ENCODE data around the gene GDPD5.
A peak's percentile ranks its signal among the peaks of the same experiment; 100 is the strongest.

Gene GDPD5

DNA sequence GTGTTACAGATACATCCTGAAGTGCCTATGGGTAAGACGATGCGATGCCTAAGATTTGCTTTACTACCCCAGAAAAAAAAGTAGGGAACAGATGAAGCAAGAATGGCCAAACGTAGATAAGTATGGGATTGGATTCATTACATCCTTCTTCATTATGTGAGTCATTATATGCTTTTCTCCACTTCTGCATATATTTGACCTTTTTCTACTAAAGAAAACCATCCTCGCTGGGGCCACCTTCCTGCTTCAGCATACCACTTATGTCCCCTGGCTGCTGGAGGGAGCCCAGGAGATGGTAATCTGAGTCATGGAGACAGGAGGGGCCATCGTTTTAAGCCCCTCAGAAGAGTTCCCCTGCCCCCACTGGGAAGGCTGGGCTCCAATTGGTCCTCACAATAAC, 78.3 kb downstream of the GDPD5 start:
- DNase-seq (ENCODE audit: low read depth): no peak

DNA sequence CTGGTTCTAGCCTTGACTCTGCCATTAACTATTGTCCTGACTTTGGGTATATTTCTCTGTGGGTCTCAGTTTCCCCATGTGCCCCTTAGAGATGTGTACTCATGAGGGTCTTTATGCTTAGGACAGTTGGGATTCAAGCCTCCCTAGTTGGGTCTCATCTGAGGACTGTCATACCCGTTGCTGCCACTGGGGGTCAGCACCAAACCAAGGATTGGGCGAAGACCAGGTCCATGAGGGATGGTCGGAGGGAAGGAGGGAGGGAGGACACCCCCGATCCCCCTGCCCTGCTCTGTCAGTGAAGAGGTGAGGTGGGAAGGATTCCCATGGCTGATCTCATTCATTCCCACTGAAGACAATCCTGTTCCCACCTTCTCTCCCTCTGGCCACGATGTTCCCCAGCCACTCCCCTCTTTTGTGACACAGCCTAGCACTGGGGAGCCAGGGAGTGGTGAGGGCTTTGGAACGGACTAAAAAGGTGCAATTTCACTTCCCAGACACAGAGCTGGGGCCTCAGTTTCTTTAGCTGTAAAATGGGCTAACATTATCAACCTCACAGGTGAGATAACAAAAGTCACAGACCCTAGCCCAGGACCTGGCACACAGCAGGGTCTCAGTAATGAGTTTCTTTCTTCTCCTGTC, 80.3 kb downstream of the GDPD5 start:
- DNase-seq (ENCODE audit: low read depth): peak; percentile 60

DNA sequence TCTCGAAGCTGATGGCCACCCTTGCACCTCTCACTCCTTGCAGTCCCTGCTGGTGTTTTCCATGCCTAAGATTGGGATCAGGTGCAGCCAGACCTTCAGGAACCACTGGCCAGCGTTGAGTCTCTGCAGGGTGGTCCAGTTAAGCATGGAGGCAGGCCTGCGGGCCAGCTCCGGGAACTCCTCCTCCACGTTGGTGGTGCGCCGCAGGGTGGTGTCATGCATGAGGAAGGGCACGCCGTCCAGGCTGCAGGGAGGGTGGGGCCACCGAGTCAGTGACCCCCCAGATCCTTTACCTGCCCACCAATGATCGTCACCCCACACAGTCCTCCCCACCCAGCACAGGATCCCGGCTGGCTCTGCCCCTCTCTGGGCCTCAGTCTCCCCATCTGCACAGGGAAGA, 82.7 kb downstream of the GDPD5 start:
- DNase-seq (ENCODE audit: low read depth): no peak

DNA sequence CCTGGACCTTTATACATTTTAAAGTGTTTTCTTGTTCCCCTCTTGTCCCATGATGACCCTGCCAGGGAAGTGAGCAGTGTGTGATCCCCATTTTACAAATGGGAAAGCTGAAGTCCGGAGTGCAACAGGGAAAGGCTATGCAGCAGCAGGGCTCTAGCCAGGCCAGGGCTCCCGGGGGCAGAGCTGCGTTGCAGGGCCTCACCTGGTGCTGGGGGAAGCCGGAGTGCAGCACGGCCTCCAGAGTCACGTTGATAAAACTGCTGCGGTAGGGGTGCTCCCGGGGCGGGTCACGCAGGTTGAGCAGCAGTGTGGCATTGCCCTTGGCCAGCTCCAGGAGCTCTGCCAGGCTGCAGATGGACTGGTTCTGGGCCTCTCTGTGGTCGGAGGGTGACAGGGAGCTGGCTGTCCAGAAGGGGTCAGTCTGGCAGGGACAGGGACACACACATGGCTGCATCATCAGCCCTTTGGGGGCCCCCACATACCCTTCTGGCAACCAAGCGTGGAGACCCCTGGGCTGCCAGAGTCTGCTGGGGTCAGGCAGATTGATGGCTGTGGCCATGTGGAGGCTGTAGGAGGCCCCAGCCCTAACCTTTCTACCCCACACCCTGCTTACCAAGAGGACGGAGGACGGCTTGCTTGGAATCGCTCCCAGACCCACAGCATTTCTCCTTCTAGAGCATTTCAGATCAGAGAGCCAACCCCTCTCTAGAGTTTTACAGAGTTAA, 83.4 kb downstream of the GDPD5 start:
- no peak for DNase-seq (ENCODE audit: low read depth)

DNA sequence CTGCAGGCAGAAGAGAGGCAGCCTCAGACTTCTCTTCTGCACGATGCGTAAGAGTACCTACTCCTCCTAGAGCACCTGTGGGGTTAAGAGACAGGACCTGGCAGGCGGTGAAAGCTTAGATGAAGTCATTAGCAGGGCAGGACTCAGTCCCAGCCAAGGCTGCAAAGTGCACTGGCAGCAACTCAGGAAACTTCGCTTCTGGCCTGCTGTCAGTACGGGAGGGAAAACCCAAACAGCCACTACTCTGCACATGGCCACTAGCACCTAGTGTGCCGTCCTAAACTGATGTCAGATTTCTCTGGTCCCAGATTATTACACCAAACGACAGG, 84.0 kb downstream of the GDPD5 start:
- DNase-seq (ENCODE audit: low read depth): no peak

DNA sequence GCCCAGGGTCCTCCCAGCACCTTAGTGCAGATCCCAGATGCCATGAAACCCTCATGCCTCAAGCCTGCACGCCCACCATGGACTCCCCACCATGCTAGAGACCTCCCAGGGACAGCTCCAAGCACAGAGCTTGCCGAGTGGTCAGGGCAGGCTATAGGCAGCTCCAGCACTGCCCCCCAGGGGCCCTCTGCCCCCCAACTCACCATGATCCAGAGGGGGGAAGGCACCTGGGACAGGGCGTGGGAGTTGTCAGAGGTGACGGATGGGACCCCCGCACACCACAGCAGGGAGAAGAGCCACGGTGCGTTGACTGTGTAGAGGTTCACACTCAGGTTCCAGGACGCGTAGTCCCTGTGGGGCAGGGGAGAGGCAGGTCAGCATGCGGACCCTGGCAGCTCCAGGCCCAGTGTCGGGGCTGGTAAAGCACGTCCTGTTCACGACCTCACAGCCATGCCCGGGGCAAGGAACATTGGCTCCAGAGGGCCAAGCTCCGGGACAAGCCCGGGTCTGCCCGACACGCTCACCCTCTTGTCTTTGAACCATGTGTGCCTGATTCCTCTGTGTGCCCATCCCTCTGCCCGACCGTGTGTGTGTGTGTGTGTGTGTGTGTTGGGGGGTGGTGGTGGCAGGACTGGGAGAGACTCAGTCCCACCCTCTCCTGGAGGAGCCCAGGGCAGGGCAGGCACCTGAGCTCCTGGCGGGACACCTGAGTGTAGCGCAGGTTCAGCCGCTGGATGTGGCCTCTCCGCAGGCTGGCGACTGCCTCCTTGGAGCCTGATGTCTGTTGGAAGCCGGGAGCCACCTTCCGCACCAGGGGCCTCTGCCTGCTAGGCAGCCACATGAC, 84.6 kb downstream of the GDPD5 start:
- no peak for DNase-seq (ENCODE audit: low read depth)

DNA sequence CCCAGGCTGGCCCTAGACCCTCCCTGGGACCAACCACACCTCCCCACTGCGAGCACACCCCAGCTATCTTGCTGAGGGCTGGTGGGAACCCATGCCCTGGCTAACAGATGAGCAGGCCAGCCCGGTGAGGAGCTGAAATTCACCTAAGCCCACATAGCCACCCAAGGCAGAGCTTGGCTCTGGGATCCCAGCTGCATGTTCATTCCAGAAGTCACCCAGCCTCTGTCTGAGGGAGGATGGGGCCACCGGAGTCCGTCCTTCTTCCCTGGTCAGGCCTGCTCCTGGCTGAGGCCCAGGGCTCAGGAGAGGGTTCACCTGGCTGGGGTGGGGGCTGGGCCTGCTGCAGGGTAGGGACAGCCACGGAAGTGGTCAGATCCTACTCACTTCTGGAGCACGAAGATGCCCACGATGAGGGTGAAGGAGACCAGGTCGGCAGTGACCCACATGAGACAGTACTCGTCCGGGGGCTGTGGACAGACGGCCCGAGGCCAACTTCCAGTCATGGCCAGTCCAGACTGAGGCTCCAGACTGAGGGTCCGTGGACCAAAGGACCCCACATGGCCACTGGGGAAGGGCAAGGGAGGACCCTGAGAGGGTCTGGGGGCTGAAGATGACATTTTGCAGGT, 86.1 kb downstream of the GDPD5 start:
- DNase-seq (ENCODE audit: low read depth): no peak

DNA sequence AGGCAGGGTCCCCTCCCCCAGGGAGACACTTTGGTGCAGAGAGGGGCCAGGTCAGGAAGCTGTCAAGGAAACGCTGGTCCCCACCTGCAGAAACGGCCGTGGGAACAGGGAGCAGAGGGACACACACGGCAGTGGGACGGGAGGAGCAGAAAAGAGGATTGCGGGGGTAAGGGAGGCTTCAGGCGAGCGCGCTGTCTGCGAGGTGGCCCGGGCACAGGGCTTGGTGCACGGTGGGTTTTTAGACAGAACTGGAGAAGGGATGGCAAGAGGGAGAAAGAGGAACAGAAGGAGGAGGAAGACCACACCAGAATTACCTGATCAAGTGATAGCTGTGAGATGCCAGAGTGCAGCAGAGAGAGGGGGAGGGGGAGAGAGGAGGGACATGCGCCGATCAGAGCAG, 86.7 kb downstream of the GDPD5 start:
- no peak for DNase-seq (ENCODE audit: low read depth)

DNA sequence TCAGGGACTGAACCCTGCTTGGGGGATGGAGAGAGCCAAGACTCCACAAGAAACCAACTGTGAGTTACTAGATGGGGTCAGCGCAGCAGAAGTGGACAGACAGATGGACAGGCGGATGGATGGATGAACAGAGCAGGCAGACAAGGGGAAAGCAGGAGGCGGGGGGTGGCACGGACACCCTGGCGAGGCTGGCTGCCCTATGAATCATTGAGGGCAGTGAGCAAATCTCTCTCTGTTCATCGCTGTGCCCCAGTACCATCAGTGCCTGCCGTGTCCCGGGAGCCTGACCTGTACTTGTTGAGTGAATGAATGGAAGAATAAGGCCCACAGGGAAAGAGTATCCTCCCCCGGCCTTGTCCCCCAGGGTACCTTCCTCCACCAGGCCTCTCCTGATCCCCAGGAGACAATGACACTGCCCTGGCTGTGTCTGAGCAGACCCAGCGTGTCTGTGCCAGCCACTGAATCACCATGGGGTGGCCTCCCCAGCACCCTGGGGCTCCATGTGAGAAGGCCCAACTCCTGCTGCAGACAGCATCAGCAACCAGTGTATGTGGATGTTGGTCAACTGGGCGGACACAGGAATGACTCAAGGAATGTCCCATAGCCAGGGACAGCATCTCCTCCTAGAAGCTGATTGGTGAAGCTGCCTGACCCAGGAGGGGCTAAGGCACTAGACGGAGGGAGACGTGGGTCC, 87.6 kb downstream of the GDPD5 start:
- no peak for DNase-seq (ENCODE audit: low read depth)

DNA sequence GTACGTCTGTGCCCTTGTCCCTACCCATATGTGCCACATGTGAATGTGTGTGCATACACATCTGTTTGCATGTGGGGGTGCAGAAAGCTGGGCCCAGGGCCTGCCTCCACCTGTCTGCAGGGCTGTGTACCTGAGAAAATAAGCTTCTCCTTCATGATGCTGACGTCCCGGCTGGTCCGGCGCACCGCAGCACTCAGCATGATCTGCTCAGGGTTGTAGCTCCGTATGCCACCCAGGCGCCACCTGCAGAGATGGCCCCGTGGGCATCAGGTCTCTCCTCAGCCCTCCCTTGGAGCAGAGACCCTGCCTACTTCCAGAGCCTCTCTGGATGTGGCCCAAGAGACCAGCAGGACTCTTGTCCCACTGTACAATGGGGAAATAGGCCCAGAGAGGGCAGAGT, 88.9 kb downstream of the GDPD5 start:
- no peak for DNase-seq (ENCODE audit: low read depth)

DNA sequence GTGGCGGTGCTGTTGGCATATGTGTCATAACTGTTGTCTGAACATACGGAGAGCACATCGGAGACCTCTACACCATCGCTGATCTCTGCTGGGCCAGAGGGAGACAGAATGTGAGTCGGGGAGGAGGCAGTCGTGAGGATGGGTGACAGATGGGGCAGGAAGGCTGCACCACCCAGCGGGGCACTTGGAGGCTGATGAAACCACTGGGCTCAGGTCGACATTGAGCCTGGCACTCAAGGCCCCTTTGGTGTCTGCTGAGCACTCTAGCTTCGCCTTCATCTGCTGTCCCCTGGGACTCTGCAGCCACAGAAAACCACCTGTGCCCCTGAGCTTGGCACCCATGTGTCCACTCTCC, 90.2 kb downstream of the GDPD5 start:
- DNase-seq (ENCODE audit: low read depth): no peak

DNA sequence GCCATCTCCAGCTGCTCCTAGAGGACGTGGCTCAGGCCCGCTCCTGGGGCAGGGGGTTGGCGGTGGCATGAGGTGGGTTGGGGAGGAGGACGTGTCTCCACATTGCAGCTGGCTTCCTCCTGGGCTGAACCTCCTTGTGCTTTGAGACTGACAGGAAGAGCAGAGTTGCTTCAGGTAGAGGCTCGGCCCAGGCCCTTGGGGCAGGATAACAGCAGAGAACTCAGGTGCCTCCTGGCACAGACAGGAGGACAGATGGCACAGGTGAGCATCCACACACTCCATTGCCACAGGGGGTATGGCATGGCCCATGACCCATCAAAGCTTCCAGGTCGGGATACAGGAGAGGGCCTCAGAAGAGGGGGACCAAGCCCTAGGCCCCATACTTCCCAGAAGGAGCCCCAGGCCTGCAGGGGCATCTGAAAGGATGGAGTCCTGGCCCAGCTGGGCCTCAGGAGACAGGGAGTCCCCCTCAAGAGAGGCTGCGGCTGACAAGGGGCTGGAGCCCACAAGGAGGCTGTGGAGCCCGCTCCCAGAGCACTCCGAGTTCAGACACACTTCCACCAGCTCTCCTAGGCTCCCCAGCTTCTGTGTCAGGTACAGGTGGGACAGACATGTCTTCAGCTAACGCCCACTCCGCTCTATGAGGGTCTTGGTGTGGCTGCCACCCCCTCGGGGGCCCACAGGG, 90.7 kb downstream of the GDPD5 start:
- DNase-seq (ENCODE audit: low read depth): no peak

DNA sequence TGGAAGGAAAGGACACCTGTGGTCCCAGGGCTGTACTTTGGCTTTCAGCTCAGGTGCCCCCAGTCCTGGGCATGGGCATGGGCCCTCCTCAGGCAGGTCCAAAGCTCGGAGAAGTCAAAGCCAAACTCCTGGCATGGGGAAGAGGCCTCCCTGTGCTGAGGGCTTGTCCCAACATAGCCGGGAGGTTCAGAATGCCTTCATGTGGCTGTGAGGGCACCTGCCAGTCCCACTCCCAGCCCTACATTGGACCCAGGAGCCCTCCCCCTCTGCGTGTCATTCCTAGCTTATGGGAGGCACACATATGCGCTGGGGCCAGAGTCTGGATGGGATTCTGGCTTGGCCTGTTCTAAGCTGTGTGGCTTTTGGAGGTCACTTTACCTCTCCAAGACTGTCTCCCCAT, 91.7 kb downstream of the GDPD5 start:
- DNase-seq (ENCODE audit: low read depth): no peak

DNA sequence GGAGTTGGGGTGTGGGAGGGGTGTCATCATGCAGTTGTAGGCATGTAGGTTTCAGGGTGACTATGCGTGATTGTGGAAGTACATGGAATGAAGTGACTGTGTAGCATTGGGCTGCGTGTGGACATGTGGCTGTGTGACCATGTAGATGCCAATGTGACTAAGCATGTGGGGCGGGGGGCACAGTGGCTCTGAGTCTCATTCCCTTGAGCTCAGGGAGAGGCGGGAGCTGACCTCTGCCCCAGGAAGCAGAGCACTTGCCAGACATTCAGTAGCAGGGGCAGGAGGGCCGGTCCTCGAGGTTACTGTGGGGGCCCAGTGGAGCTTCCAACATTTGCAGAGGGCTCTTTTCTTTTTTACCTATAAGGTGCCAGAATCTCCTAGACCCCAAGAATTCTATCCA, 92.3 kb downstream of the GDPD5 start:
- DNase-seq (ENCODE audit: low read depth): no peak

DNA sequence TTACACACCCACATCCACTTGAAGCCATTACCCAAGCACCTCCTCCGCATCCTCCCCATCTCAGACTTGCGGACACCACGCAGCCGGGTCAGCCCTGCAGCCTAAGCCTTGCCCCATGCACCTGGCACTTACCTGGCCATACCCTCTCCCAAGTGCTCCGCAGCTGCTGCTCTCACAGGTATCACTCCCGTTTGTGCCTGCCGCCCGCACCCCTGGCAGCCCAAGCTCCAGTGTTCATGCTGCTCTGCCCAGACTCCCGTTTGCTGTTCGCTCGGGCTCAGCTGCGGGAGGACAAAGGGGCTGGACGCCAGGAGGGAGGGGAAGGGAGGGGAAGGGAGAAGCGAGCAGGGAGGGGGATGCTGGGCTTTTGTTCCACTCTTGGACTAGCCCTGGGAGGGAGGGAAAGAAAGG, 92.8 kb downstream of the GDPD5 start, which contains the start of gene KLHL35:
TSS of gene KLHL35 (minus strand) at position 293 of the 411 bp plus-strand sequence. CDS start 2,574 bp downstream, outside the sequence.
- no peak for DNase-seq (ENCODE audit: low read depth)

DNA sequence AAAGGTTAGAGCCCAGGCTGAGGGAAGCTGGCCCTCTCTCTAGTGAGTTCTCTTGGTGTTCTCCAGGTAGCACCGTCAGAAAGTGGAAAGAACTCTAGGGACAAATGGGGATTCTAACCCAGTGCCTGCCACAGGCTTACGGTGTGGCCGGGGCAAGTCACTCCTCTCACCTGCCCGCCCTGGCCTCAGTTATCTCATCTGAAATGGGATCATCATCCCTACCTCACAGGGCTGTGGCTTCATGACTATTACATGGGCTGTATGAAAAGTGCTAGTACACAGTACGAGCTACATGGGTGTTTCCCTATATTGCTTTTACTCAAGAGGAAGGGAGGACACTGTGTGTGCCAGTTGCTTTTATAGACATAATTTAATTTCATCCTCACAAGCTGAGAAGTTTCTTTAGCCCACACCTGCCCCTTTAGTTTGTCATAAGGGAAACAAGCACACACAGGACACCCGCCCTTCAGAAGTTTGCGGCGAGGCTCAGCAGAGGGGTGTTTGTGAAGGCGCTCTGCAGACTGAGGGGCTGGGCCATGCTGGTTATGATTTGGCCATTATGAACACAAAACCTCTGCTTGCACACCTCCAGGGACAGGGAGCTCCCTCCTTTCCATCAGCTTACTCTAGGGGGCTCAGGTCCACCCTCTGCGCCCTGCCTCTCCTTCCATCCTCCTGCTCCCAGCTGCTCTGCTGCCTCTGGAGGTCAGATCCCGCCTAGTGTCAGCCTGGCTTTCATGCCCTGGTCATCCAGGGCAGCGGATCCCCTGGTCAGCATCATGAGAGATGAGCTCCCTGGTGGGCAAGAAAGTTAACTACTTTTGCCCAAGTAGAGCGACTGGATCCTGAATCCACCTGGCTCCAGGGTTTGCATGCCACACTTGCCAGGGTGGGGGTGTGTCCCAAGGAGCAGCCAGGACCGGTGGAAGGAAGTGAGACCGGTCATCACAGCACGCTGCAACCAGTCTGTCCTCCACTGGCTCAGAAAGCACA, 93.9 kb downstream of the GDPD5 start:
- DNase-seq (ENCODE audit: low read depth): no peak

DNA sequence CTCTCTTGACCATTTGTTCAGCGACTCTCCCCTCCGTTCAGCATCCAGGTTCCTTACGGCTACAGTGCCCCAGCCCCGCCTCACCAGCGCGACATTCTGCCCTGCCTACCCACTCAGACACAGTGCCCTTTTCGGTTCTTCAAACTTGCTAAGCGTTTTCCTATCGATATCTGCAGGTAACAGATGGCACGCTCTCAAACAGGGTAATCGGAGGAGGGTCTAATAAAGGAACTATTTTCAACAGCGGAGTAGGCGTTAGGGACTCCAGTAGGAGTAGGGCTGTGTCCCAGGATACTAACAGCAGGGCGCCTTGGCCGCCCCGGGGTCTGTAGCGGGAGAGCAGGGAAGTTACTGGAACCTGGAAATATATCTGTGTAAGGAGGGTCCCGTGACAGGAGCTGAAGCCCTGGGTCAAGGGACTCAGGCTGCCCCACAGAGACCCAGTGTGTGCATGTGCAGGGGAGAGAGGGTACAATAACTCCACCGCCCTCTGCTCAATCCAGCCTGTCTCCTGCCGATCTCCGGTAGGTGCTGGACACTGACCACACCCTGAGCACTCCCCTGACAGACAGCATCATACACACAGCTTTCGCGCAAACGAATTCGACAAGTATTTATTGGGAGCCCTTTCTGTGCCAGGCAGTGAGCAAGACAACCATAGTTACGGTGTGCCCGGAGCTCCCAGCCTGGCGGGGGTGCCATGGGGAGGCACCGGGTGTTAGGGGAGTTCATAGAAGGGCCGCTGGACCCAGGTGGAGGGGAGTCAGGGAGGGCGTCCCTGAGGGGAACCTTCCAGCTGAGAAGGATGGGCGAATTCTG, 94.8 kb downstream of the GDPD5 start:
- no peak for DNase-seq (ENCODE audit: low read depth)

DNA sequence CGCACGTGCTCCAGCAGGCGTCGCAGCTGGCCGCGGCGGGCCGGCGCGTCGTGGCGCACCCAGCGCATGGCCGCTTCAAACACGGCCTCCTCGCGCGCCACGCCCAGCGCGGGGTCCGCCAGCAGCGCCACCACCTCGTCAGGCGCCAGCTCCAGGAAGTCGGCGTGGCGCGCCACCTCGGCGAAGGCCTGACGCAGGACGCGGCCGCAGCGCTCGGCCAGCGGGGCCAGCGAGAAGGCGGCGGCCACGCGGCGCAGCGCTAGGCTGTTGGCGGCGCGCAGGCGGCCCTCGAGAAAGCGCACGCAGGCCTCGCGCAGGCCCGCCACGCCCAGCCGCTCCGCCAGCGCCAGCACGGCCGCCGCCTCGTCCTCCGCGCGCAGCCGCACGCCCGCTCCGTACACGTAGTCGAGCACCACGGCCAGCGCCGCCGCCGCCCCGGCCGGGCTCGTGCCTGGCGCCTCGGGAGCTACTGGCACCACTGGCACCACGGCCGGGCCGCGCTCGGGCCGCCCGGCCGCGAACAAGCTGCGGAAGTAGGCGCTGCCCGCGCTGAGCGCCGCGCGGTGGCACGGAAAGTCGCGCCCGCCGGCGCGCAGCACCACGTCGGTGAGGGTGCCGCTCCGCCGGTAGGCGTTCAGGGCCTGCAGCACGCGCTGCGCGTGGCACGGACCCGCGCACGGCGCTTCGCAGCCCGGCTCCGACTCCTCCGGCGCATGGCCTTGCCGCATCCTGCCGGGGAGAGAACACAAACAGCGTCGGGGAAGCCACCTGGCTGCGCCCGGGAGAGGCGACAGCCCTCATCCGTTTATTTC, 95.6 kb downstream of the GDPD5 start:
- peak; percentile 16 for DNase-seq (ENCODE audit: low read depth)

DNA sequence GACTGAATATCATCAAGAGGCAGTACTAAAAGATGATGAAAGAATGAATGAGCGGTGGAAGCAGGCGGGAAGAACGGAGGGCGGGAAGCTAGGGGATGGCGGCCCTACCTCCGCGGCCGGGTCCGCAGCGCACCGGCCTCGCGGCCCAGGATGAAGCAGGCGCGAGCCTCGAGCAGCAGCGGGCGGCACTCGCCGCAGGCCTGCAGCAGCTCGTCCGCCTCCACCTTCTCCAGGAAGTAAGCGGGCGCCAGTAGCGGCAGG, 96.2 kb downstream of the GDPD5 start:
- no peak for DNase-seq (ENCODE audit: low read depth)

All from activated gamma-delta T cell treated with anti-CD3 and anti-CD28 coated beads, Interleukin-2, amount 50 U/mL, for 16 hours (primary cell).